ENCODE data around the gene KIF26A. TPM values are rescaled to one million over a fixed set of nuclear protein-coding genes. Genes with fewer than 3 reads are reported as not detected.

Gene KIF26A
- total RNA-seq, 1 donor from 2014 or later: 0.46 TPM

GRCh38 chr14:104147346-104148125 is 9.1 kb downstream of the KIF26A start:
- no peak overlapping the region for H3K4me3 ChIP-seq (ENCODE audit: low read depth, low read length)
- TF ChIP-seq CTCF (conservative IDR thresholded peaks at IDR 0.05; ENCODE audit: low read depth, low read length): no peak
- DNase-seq (ENCODE audit: low read depth): no peak

DNA sequence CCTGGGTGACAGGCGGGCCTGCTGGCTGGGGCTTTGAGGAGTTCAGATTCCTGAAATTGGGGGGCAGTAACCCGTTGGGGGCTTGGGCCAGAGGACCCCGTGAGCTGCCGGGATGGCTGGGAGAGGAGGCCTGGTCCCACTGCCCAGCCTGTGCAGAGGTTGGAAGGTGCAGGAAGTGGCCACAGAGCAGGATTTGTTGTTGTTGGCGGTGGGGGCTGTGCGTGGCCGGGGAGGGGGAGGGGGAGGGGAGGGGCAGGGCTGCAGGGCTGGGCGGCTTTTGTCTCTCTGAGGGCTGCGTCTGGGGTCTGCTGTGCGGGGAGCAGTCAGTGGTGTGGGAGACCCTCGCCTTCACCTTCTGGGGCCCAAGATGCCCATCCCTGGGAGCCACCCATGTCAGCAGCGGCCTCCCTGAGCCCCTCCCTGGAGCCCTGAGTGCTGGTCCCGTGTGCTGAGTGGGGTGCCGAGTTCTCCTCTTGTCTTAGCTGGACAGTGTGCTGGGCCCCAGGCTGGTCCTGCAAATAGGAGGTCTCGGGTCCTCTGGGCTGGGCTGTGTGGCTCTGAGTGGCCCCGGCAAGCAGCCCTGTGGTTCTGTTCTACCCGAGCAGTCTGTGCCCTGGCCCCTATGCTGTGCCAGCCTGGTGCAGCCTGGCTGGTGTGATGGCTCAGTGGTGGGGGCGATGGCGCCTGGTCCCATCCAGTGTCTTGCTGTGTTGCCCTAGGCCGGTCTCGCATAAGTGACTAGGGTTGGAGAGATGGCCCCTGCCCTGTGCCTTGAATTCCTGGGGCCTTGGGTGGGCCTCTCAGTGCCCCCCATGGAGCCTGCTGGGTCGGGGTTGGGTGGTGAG is 10.3 kb downstream of the KIF26A start:
- no peak for TF ChIP-seq CTCF (conservative IDR thresholded peaks at IDR 0.05; ENCODE audit: low read depth, low read length)
- H3K4me3 ChIP-seq (ENCODE audit: low read depth, low read length): no peak overlapping the region
- no peak for DNase-seq (ENCODE audit: low read depth)

DNA sequence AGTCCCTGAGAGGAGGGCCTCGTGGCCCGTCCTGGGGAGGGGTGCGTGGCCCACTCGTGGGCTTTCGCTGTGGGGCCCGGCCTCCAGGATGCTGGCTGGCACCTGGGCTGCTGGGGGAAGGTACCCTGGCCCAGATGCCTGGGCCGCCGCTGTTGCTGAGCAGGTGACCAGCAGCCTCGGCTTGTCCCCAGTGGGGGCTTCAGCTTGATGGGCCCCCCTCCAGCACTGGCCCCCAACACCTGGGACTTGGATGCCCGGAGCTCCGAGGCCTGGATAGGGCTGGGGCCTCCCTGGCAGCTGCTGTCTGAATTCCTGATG is 10.8 kb downstream of the KIF26A start:
- DNase-seq (ENCODE audit: low read depth): no peak
- TF ChIP-seq CTCF (conservative IDR thresholded peaks at IDR 0.05; ENCODE audit: low read depth, low read length): no peak
- H3K4me3 ChIP-seq (ENCODE audit: low read depth, low read length): no peak overlapping the region

DNA sequence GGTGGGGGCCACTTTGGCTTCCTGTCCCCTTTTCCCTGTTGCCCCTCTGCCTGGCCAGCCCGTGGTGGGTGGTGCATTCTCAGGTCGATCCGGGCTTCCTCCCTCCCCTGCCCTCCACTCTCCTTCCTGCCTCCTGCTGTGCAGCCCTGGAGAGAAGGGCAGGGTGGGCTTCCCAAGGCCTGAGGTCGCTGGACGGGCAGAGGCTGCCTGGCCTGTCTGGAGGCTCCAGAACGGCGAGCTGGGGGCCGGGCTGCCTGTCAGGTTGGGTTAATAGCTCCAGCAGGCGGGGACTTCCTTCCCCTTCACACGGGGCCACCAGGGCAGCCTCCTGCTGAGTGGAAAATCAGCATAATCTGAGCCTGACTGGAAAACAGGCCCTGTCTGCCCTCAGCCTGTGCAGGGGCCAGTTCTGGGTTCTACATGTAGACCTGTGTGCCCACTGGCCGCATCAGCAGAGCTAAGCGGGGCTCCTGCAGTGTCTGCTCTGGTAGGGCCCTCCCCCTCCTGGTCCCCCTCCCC is 11.3 kb downstream of the KIF26A start:
- H3K4me3 ChIP-seq (ENCODE audit: low read depth, low read length): no peak overlapping the region
- no peak for TF ChIP-seq CTCF (conservative IDR thresholded peaks at IDR 0.05; ENCODE audit: low read depth, low read length)
- no peak for DNase-seq (ENCODE audit: low read depth)

DNA sequence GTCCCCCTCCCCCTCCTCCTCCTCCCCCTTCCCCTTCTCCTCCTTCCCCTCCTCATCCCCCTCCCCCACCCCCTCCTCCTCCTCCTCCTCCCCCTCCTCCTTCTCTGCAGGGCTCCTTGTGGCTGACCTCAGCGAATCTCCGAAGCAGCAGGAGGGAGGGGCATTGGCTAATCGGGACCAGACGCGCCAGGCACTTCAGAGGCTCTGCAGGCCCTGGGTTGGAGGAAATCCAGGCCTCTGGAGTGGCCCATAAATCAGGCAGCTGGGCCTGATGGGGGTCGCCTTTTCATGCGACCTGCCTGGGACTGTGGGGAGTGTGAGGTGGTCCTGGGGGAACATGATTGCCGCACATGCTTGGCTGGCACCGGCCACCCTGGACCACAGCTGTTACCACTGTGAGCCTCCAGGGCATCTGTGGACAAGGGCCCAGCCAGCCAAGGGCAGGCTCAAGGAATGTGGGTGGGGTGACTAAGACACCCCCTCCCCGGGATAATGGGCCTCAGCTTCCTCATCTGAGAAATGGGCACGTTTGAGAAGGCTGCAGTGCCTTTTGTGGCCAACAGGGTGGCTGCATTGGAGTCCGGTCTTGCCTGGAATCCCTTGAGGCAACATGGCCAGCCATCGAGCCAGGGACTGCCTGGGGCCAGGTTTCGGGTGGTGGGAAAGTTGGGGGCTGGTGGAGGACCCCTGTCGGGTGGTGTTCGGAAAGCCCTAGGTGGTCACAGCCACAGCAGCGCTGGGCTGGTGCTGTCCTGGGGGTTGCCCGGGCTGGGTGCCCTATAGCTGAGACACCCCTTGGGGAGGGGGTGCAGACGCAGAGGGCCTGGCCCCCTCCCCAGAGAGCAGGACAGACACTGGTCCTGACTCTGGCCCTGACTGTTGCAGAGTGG is 12.0 kb downstream of the KIF26A start:
- DNase-seq (ENCODE audit: low read depth): no peak
- TF ChIP-seq CTCF (conservative IDR thresholded peaks at IDR 0.05; ENCODE audit: low read depth, low read length): no peak

GRCh38 chr14:104151026-104151381 is 12.6 kb downstream of the KIF26A start:
- H3K4me3 ChIP-seq (ENCODE audit: low read depth, low read length): no peak overlapping the region

More for the DNA sequence above, 12.0 kb downstream of the KIF26A start:
- H3K4me3 ChIP-seq (ENCODE audit: low read depth, low read length): no peak overlapping the region

More at GRCh38 chr14:104151026-104151381, 12.6 kb downstream of the KIF26A start:
- DNase-seq (ENCODE audit: low read depth): no peak
- TF ChIP-seq CTCF (conservative IDR thresholded peaks at IDR 0.05; ENCODE audit: low read depth, low read length): no peak

All from epithelial cell of proximal tubule (primary cell).